ENCODE data around the gene PALM3.

DNA sequence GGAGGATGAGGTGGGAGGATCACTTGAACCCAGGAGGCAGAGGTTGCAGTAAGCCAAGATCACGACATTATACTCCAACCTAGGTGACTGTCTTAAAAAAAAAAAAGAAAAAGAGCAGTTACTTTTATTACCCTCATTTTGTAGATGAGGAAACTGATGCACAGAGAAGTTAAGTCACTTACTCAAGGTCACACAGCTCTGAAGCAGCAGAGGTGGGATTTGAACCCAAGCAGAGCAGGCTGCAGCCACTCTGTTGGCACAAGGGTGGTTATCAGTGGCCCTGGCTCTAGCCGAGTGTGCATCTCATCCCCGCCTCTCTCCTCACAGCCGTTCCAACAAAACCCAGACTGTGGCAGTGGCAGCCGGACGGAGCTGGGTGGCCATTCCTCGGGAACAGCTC lies 22.7 kb downstream of the PALM3 start:
- TF ChIP-seq POLR2AphosphoS5 (IDR thresholded peaks at IDR 0.05; ENCODE audit: low read depth) (no peak), EZH2 (IDR thresholded peaks at IDR 0.05; ENCODE audit: low read depth, unreplicated experiment) (no peak), STAT1 (IDR thresholded peaks at IDR 0.05; ENCODE audit: unreplicated experiment) (no peak), ZNF114 (CRISPR knock-in tag; IDR thresholded peaks at IDR 0.05) (no peak)
- TF ChIP-seq, protein P1, sequence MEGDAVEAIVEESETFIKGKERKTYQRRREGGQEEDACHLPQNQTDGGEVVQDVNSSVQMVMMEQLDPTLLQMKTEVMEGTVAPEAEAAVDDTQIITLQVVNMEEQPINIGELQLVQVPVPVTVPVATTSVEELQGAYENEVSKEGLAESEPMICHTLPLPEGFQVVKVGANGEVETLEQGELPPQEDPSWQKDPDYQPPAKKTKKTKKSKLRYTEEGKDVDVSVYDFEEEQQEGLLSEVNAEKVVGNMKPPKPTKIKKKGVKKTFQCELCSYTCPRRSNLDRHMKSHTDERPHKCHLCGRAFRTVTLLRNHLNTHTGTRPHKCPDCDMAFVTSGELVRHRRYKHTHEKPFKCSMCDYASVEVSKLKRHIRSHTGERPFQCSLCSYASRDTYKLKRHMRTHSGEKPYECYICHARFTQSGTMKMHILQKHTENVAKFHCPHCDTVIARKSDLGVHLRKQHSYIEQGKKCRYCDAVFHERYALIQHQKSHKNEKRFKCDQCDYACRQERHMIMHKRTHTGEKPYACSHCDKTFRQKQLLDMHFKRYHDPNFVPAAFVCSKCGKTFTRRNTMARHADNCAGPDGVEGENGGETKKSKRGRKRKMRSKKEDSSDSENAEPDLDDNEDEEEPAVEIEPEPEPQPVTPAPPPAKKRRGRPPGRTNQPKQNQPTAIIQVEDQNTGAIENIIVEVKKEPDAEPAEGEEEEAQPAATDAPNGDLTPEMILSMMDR (conservative IDR thresholded peaks at IDR 0.05; ENCODE audit: low read depth in 2 of 2), result no peak
- TF ChIP-seq, protein P2, sequence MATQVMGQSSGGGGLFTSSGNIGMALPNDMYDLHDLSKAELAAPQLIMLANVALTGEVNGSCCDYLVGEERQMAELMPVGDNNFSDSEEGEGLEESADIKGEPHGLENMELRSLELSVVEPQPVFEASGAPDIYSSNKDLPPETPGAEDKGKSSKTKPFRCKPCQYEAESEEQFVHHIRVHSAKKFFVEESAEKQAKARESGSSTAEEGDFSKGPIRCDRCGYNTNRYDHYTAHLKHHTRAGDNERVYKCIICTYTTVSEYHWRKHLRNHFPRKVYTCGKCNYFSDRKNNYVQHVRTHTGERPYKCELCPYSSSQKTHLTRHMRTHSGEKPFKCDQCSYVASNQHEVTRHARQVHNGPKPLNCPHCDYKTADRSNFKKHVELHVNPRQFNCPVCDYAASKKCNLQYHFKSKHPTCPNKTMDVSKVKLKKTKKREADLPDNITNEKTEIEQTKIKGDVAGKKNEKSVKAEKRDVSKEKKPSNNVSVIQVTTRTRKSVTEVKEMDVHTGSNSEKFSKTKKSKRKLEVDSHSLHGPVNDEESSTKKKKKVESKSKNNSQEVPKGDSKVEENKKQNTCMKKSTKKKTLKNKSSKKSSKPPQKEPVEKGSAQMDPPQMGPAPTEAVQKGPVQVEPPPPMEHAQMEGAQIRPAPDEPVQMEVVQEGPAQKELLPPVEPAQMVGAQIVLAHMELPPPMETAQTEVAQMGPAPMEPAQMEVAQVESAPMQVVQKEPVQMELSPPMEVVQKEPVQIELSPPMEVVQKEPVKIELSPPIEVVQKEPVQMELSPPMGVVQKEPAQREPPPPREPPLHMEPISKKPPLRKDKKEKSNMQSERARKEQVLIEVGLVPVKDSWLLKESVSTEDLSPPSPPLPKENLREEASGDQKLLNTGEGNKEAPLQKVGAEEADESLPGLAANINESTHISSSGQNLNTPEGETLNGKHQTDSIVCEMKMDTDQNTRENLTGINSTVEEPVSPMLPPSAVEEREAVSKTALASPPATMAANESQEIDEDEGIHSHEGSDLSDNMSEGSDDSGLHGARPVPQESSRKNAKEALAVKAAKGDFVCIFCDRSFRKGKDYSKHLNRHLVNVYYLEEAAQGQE (IDR thresholded peaks at IDR 0.05; ENCODE audit: unreplicated experiment), result no peak

Data from GM23338 (cell line).